Panc1 (cell line): ENCODE results near the gene EP400. TPM values are rescaled to one million over a fixed set of nuclear protein-coding genes. Genes with fewer than 3 reads are reported as not detected.
A peak's percentile ranks its signal among the peaks of the same experiment; 100 is the strongest.

Experiments used
- ATAC-seq: fragments of 200-7000 bp; cut with Tn5 transposase; 2 replicates; pipeline ENCODE4 v1.9.1; 2020; ENCODE audit warnings: mild to moderate bottlenecking, moderate library complexity
- BruUV-seq: library from RNA; stranded (reverse); fragments of 400-500 nt; replicated peaks from 2 replicates; lab custom pipeline; 2021; lab: Mats Ljungman, UMichigan
- CTCF ChIA-PET: fragments of 300-600 bp; sonication (Branson Sonifier 250); formaldehyde crosslinking; loops from one replicate; lab custom pipeline; 2022; ENCODE audit warnings: antibody characterized with exemption; lab: Charles Lee
- POLR2A ChIA-PET: fragments of 300-600 bp; sonication (Branson Sonifier 250); formaldehyde crosslinking; loops from one replicate; lab custom pipeline; 2022; ENCODE audit warnings: antibody characterized with exemption; lab: Charles Lee
- DNase-seq: peaks from one replicate; pipeline ENCODE4 v3.0.0-alpha.2; 2010; ENCODE audit warnings: low read depth, low spot score
- H3K27ac ChIP-seq: 2 replicates; pipeline ENCODE4 v1.5.1; 2011; ENCODE audit warnings: mild to moderate bottlenecking, low read length, inconsistent platforms
- H3K27me3 ChIP-seq: fragments of 200-500 bp; sonication (Bioruptor generic); 2 replicates; pipeline ENCODE4 v1.6.0; 2014; ENCODE audit warnings: low read length, inconsistent platforms; ENCODE audit not compliant: control insufficient read depth, insufficient read depth
- H3K36me3 ChIP-seq: fragments of 200-500 bp; sonication (Bioruptor generic); 2 replicates; pipeline ENCODE4 v1.5.1; 2014; ENCODE audit warnings: inconsistent platforms, mild to moderate bottlenecking, low read length, moderate library complexity; ENCODE audit not compliant: control insufficient read depth, insufficient read depth
- H3K4me1 ChIP-seq: 2 replicates; pipeline ENCODE4 v1.5.1; 2011; ENCODE audit warnings: inconsistent platforms, mild to moderate bottlenecking, low read length, moderate library complexity; ENCODE audit not compliant: control insufficient read depth, insufficient read depth
- H3K4me3 ChIP-seq, 2 experiments: 2 replicates each; pipeline ENCODE4 v1.5.1; 2011 to 2012; ENCODE audit warnings: low read depth in 2 of 2, low read length in 2 of 2, mild to moderate bottlenecking in 2 of 2, inconsistent platforms in 1 of 2, moderate library complexity in 1 of 2
- H3K9me3 ChIP-seq: fragments of 200-500 bp; sonication (Bioruptor generic); 2 replicates; pipeline ENCODE4 v1.5.1; 2014; ENCODE audit warnings: low read depth, mild to moderate bottlenecking, inconsistent platforms, low read length, moderate library complexity; ENCODE audit not compliant: control insufficient read depth, insufficient read depth
- CTCF ChIP-seq: fragments of 450-650 bp; IDR thresholded peaks from 2 replicates; pipeline ENCODE4 v1.5.1; 2017; ENCODE audit warnings: mild to moderate bottlenecking
- POLR2AphosphoS5 ChIP-seq: IDR thresholded peaks from 2 replicates; pipeline ENCODE4 v1.6.1; 2012; ENCODE audit warnings: mild to moderate bottlenecking, low read depth, low read length, moderate library complexity
- REST ChIP-seq, 2 experiments: IDR thresholded peaks; 2 replicates each; pipeline ENCODE4 v1.6.1; 2011 to 2012; ENCODE audit warnings: low read depth in 2 of 2, control low read depth in 1 of 2, low read length in 1 of 2, mild to moderate bottlenecking in 1 of 2, moderate library complexity in 1 of 2; ENCODE audit not compliant: insufficient read depth in 1 of 2
- SIN3A ChIP-seq: IDR thresholded peaks from 2 replicates; pipeline ENCODE4 v1.6.1; 2012; ENCODE audit warnings: low read depth, mild to moderate bottlenecking, low read length, moderate library complexity, borderline replicate concordance; ENCODE audit not compliant: insufficient read depth
- TCF7L2 ChIP-seq: IDR thresholded peaks from 2 replicates; pipeline ENCODE4 v1.6.1; 2011; ENCODE audit warnings: mild to moderate bottlenecking, low read depth, low read length, inconsistent platforms
- in situ Hi-C: cut with HindIII; loops from 2 replicates; pipeline ENCODE4 v1.10.0; 2016; ENCODE audit warnings: low sequenced_read_pairs, low pct_unique_long_range_greater_than_20kb
- intact Hi-C: fragments of 100-400 bp; cut with micrococcal nuclease; formaldehyde crosslinking; loops from one replicate; pipeline ENCODE4 v1.10.0; 2022; ENCODE audit not compliant: unreplicated experiment
- total RNA-seq: library from RNA; stranded (reverse); gene quantifications from one replicate; pipeline ENCODE4 v1.2.1, GENCODE V29; 2021; ENCODE audit not compliant: unreplicated experiment

EP400 gene
- total RNA-seq, 1 experiment from 2014 or later: 59.4 TPM

- in situ Hi-C loops: no loop called here
- H3K4me3 ChIP-seq: no peak overlapping the region
- H3K9me3 ChIP-seq: no peaks in the 10 kb centered on the region
- ATAC-seq (no peak), DNase-seq (no peak)
- H3K4me1 ChIP-seq: no peaks in the 10 kb centered on the region
- BruUV-seq: no TSS peak
- TF ChIP-seq TCF7L2: no peak
- TF ChIP-seq SIN3A: no peak
- POLR2A ChIA-PET: no interaction called here
- intact Hi-C loops: no loop called here
- H3K27me3 ChIP-seq: no peaks in the 10 kb centered on the region
- no peak overlapping the region for H3K27ac ChIP-seq
- H3K36me3 ChIP-seq: peaks cover 5% of the 10 kb centered on the region; the same call in 1 of the 2 replicates
- CTCF ChIA-PET: no interaction called here
These were observed 106.6 kb downstream of the EP400 start for GRCh38 chr12:132056320-132056719.

- H3K4me3 ChIP-seq: no peak overlapping the region
- H3K36me3 ChIP-seq: peaks cover 4% of the 10 kb centered on the region; the same call in 1 of the 2 replicates
- no peaks in the 10 kb centered on the region for H3K27me3 ChIP-seq
- TF ChIP-seq SIN3A: no peak
- no peak for TF ChIP-seq REST (IDR thresholded peaks at IDR 0.05; ENCODE audit: insufficient read depth in 1 of 2, low read depth in 2 of 2, low read length in 1 of 2)
- TF ChIP-seq POLR2AphosphoS5: no peak
- TF ChIP-seq CTCF: no peak
- no peak for TF ChIP-seq TCF7L2
- CTCF ChIA-PET: no interaction called here
- POLR2A ChIA-PET: no interaction called here
- DNase-seq (no peak), ATAC-seq (no peak)
- H3K9me3 ChIP-seq: no peaks in the 10 kb centered on the region
- no peaks in the 10 kb centered on the region for H3K4me1 ChIP-seq
- no peak overlapping the region for H3K27ac ChIP-seq
- no TSS peak for BruUV-seq
- intact Hi-C loops (no loop called here), in situ Hi-C loops (no loop called here)
These were observed 107.2 kb downstream of the EP400 start for GRCh38 chr12:132056951-132057350.

- Histone ChIP-seq H3K27me3 (no peaks in the 10 kb centered on the region), H3K4me3 (no peak overlapping the region), H3K36me3 (peaks cover 4% of the 10 kb centered on the region; the same call in 1 of the 2 replicates), H3K9me3 (no peaks in the 10 kb centered on the region), H3K27ac (no peak overlapping the region), H3K4me1 (no peaks in the 10 kb centered on the region)
- TSS peak; percentile 45 for BruUV-seq
- no peak for ATAC-seq
- POLR2A ChIA-PET: no interaction called here
- no peak for DNase-seq
- in situ Hi-C loops (no loop called here), intact Hi-C loops (no loop called here)
- TF ChIP-seq POLR2AphosphoS5 (no peak), TCF7L2 (no peak), SIN3A (no peak), CTCF (no peak), REST (IDR thresholded peaks at IDR 0.05; ENCODE audit: insufficient read depth in 1 of 2, low read depth in 2 of 2, low read length in 1 of 2) (no peak)
- CTCF ChIA-PET: no interaction called here
These were observed 107.9 kb downstream of the EP400 start for GRCh38 chr12:132057691-132058090.
